Retina (tissue), 1 donor: ENCODE measurements around the gene CARD8.
A peak's percentile ranks its signal among the peaks of the same experiment; 100 is the strongest.

Experiments
- DNase-seq: peaks from one replicate; pipeline ENCODE4 v3.0.0-alpha.2; 2016

Gene CARD8

DNA sequence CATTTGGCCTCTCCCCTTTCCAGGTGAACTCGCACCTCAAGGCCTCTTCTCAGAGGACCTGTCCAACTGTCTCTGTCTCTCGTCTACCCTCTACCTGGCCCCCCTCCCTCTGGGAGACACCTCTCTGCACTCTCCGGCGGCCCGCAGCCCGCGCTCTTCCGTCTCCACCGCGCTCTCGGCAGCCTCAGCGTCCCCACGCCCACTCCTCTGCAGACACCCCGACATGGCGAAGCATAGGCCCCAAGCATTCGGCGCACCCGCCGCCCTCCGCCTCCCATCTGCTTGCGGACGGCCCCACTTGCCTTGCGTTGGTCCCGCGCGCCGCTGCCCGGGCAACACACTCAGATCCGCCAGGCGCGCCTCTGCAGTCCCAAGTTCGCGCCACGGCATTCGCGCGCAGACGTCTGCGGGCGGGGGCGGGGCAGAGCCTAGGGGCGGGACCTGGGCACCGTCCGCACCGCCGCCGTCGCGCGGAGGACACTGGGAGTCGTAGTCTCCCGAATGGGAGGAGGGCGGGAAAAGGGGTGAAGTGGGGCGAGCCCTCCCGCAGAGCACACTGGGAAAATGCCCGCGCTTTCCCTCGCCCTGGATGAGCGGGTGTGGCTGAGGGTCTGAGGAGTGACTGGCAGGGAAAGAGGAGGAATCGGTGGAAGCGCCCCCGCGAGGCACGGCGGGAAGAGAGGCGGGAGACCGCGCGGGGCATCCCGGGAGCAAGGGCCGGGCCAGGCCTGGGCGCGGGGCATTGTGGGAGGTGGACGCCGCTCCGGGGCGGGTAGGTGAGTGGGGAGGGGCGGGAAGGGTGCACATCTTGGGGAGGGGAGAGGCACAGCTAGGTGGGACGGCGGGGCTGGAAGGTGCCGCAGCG is 85.5 kb downstream of the CARD8 start, which contains the start of the genes LIG1 and ZSWIM9:
LIG1 (minus strand) TSS at position 406 of the 865 bp plus-strand sequence. CDS start 4,778 bp downstream, outside the sequence.
ZSWIM9 (plus strand) TSS at position 742 of the 865 bp plus-strand sequence. CDS start 1,123 bp downstream, outside the sequence.
- peak; percentile 98 for DNase-seq

DNA sequence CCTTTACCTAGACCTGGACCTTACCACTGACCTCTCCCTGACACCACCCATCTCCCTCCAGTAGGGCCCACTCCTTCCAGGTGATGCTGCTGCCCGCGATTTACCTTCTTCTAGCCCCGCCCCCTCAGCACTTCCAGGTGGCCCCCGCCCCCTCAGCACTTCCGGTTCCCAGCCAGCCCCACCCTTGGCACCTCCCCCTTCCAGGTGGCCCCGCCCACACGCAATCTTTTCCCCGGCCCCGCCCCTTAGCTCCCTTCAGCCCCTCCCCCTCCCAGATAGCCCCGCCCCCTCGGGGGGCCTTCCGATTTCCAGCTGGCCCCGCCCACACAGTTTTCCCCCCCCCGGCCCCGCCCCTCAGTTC is 86.2 kb downstream of the CARD8 start:
- no peak for DNase-seq

- DNase-seq: no peak
These were observed 87.0 kb downstream of the CARD8 start for GRCh38 chr19:48168689-48169088.

DNA sequence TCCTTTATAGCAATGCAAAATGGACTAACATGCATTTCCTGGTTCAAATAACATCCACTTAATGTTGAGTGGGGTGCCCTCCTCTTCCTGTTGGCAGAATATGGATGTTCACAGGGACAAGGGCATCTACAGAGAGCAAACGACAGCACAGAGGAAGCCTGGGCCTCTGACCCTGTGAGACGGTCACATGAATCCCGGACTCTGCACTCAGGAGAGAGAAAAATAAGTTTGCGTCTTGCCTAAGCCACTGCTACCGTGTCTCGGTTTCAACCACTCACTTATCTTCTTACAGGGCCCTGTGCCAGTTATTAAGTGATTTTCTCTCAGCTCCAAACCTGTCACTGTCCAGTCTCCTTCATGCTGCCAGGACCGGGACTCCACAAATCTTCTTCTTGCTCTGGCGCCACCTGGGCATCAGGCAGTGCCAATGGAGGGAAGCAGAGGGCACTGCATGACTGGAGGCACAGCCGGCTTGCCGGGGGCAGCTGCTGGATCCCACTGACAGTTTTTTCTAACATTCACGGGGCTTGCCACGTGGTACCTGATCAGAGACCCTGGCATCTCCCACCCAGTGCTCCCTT is 97.4 kb downstream of the CARD8 start:
- no peak for DNase-seq
